ENCODE data around the gene CLMN. TPM values are rescaled to one million over a fixed set of nuclear protein-coding genes. Genes with fewer than 3 reads are reported as not detected.

CLMN gene
- total RNA-seq, 1 donor from 2014 or later, result 117 TPM

DNA sequence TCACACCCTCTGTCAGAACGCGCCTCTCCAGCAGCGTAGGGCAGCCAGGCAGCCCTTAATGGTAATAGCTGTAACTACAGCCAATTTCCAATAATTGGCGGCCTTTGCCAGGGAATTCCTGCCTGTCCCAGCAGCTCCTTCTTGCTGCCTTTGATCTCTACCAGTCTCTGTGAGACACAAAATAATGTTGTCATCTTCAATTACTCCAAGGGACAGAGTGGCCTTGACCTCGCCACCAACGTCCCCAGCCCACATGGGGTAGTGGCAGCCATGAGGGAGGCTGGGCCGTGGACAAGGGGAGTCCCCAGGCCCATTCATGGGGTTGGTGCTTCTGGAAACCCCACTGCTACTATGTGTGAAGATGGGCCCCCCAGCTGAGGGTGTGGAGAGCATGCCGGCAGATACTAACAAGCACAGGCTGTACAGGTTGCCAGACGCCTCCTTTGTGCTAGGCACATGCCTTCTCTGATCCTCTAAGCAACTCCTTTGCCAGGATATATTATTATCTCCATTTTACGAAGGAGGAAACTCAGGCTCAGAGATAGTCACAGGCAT is 17.4 kb upstream of the CLMN start:
- Mint-ChIP-seq H3K27me3 (ENCODE audit: low read depth) (peaks cover 9% of the 10 kb centered on the region), H3K36me3 (no peaks in the 10 kb centered on the region), H3K4me3 (no peak overlapping the region), H3K9me3 (peaks cover 6% of the 10 kb centered on the region), H3K4me1 (peaks cover 2% of the 10 kb centered on the region), H3K27ac (no peak overlapping the region)
- DNase-seq (ENCODE audit: low spot score in 2 of 2, unreplicated experiment in 2 of 2), result no peak
- TF ChIP-seq, protein P1, sequence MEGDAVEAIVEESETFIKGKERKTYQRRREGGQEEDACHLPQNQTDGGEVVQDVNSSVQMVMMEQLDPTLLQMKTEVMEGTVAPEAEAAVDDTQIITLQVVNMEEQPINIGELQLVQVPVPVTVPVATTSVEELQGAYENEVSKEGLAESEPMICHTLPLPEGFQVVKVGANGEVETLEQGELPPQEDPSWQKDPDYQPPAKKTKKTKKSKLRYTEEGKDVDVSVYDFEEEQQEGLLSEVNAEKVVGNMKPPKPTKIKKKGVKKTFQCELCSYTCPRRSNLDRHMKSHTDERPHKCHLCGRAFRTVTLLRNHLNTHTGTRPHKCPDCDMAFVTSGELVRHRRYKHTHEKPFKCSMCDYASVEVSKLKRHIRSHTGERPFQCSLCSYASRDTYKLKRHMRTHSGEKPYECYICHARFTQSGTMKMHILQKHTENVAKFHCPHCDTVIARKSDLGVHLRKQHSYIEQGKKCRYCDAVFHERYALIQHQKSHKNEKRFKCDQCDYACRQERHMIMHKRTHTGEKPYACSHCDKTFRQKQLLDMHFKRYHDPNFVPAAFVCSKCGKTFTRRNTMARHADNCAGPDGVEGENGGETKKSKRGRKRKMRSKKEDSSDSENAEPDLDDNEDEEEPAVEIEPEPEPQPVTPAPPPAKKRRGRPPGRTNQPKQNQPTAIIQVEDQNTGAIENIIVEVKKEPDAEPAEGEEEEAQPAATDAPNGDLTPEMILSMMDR (IDR thresholded peaks at IDR 0.05; ENCODE audit: unreplicated experiment), result no peak

DNA sequence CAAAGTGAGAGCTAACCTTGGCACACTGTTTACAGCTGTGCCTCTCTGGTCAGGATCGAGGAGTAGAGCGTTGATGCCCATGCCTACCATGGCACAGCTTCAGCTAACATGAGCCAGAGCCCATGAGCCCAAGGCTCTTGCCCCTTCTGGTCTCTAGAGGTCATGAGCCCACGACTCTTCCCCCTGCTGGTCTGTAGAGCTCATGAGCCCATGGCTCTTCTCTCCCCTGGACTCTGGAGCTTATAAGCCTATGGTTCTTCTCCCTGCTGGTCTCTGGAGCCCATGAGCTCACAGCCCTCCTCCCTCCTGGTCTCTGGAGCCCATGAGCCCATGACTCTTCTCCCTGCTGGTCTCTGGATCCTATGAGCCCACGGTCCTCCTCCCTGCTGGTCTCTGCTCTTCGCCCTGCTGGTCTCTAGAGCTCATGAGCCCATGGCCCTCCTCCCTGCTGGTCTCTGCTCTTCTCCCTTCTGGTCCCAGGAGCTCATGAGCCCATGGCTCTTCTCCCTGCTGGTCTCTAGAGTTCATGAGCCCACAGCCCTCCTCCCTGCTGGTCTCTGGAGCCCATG is 16.6 kb upstream of the CLMN start:
- H3K36me3 Mint-ChIP-seq, result no peaks in the 10 kb centered on the region
- H3K4me3 Mint-ChIP-seq, result no peak overlapping the region
- DNase-seq (ENCODE audit: low spot score in 2 of 2, unreplicated experiment in 2 of 2), result no peak
- TF ChIP-seq, protein P1 (IDR thresholded peaks at IDR 0.05; ENCODE audit: unreplicated experiment), result no peak
- peaks cover 8% of the 10 kb centered on the region for H3K27me3 Mint-ChIP-seq (ENCODE audit: low read depth)
- H3K27ac Mint-ChIP-seq, result no peak overlapping the region
- peaks cover 6% of the 10 kb centered on the region for H3K9me3 Mint-ChIP-seq
- peaks cover 2% of the 10 kb centered on the region for H3K4me1 Mint-ChIP-seq

DNA sequence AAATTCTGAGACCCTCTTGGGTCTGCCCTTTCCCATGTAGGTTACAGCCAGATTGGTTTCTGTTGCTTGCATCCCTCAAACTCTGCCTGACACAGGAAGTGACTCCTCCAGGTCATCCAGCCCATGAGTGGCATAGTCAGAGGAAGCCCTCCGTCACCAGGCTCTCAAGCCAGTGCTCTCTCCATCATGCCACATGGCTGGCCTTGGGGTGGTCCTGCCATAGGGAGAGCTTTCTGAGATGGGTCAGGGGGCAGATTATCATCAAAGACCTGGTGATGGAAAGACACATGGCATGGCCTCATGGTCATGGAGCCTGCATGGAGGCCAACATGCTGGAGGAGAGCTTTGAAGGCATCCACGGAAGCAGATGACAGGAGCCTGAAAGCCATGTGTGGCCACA is 15.4 kb upstream of the CLMN start:
- peaks cover 2% of the 10 kb centered on the region for H3K4me1 Mint-ChIP-seq
- H3K27ac Mint-ChIP-seq, result no peak overlapping the region
- no peaks in the 10 kb centered on the region for H3K9me3 Mint-ChIP-seq
- TF ChIP-seq, protein P1 (IDR thresholded peaks at IDR 0.05; ENCODE audit: unreplicated experiment), result no peak
- peaks cover 8% of the 10 kb centered on the region for H3K27me3 Mint-ChIP-seq (ENCODE audit: low read depth)
- H3K36me3 Mint-ChIP-seq, result no peaks in the 10 kb centered on the region
- no peak overlapping the region for H3K4me3 Mint-ChIP-seq
- no peak for DNase-seq (ENCODE audit: low spot score in 2 of 2, unreplicated experiment in 2 of 2)

GRCh38 chr14:95334044-95334443 is 14.3 kb upstream of the CLMN start:
- Mint-ChIP-seq H3K27ac (no peak overlapping the region), H3K27me3 (ENCODE audit: low read depth) (peaks cover 8% of the 10 kb centered on the region), H3K4me3 (no peak overlapping the region), H3K4me1 (peaks cover 3% of the 10 kb centered on the region), H3K36me3 (no peaks in the 10 kb centered on the region), H3K9me3 (no peaks in the 10 kb centered on the region)
- no peak for DNase-seq (ENCODE audit: low spot score in 2 of 2, unreplicated experiment in 2 of 2)
- TF ChIP-seq, protein P1 (IDR thresholded peaks at IDR 0.05; ENCODE audit: unreplicated experiment), result no peak

GRCh38 chr14:95332641-95333040 is 12.9 kb upstream of the CLMN start:
- TF ChIP-seq, protein P1 (IDR thresholded peaks at IDR 0.05; ENCODE audit: unreplicated experiment), result no peak
- no peak overlapping the region for H3K4me3 Mint-ChIP-seq
- H3K27me3 Mint-ChIP-seq (ENCODE audit: low read depth), result peaks cover 8% of the 10 kb centered on the region
- peaks cover 2% of the 10 kb centered on the region for H3K9me3 Mint-ChIP-seq
- DNase-seq (ENCODE audit: low spot score in 2 of 2, unreplicated experiment in 2 of 2), result no peak
- H3K4me1 Mint-ChIP-seq, result peaks cover 7% of the 10 kb centered on the region
- no peaks in the 10 kb centered on the region for H3K36me3 Mint-ChIP-seq
- no peak overlapping the region for H3K27ac Mint-ChIP-seq

Measured in mesothelial cell of epicardium (in vitro differentiated cells).